ENCODE measurements around the gene CAB39L. TPM values are rescaled to one million over a fixed set of nuclear protein-coding genes. Genes with fewer than 3 reads are reported as not detected.
A peak's percentile ranks its signal among the peaks of the same experiment; 100 is the strongest.

CAB39L gene
- total and polyA plus RNA-seq, 9 of the 15 experiments (the other 6 are each of a cell fraction or from before 2014, with no cell fraction given), result 1.1 to 4.2 (median 2.6) TPM

DNA sequence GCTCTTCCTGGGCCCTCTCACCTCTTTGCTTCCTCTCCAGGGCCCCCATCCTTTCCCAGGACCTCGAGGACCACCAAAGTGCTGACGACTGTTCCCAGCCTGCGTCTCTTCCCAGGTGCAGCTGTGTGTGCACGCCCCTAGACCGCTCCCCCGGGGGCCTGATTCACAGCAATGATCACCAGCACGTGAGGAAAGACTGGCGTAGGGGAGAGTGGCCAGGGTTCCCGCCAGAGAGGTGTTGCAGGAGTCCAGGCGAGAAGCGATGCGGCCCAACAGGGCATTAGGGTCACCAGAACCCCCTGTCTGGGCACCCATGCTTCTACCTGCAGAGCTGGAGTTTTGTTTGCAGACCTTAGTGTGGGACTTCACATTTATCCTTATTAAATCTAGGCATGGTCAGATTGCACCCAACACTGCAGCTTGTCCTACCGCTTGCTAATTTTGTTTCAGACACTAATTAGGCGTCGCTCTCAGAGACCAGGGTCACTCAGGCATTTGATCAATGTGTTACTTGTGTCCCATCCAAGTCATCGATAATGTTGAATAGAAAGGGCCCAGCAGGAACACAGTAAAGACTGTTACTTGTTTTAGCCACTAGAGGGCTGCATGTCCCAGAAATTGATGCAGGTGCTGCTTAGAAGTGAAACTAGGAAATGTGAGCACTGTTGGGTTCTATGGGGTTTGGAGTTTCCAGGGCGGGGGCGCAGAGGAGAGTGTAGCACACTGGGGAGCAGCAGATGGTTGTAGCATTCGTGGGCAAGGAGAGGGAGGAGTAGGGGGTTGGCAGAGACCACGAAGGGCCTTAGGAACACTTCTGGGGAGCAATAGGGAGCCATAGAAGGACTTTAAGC, 142.9 kb downstream of the CAB39L start:
- no peaks in the 10 kb centered on the region for H4K20me1 ChIP-seq (replicated peaks; ENCODE audit: control insufficient read depth, insufficient read depth, low read length)
- peak; percentile 87 for FAIRE-seq
- ChIA-PET CTCF (ENCODE audit: low intra/inter-chr PET ratio) (interaction anchor here (0.6 to 2.8 kb wide), 3 partner anchors 136 to 306 kb away, joined by 3 to 17 read pairs (median 11); no protein-coding TSS in a partner anchor), POLR2A (interaction anchor here (0.9 kb wide), 1 partner anchor 9 kb away, joined by 3 read pairs; no protein-coding TSS in a partner anchor)
- peak overlapping the region in 1 of 2 experiments; percentile 19; a peak in 1 of 4 replicates for H3K9ac ChIP-seq (ENCODE audit: insufficient read depth in 1 of 2, low read depth in 2 of 2, low read length in 2 of 2)
- peak overlapping the region; percentile 95 for H2AFZ ChIP-seq (ENCODE audit: low read depth, low read length)
- BruUV-seq (replicated peaks), result no TSS peak
- in situ Hi-C loops (cut with MboI) (loop anchor here (10.0 kb wide), 1 partner anchor 134 kb away; no protein-coding TSS in a partner anchor), intact Hi-C loops (cut with micrococcal nuclease) (loop anchor here (1.0 to 5.0 kb wide), 4 partner anchors 121 to 306 kb away; no protein-coding TSS in a partner anchor)
- H3K9me3 ChIP-seq (replicated peaks; ENCODE audit: control insufficient read depth, insufficient read depth, low read depth, low read length), result no peaks in the 10 kb centered on the region
- DNase-seq (ENCODE audit: extremely low read depth in 1 of 4, low spot score in 3 of 4), result peak; percentile 69 to 77 (median 70)
- H3K36me3 ChIP-seq (ENCODE audit: control insufficient read depth, insufficient read depth, low read length), result no peaks in the 10 kb centered on the region
- peak; percentile 93 for ATAC-seq
- WGBS (ENCODE audit: insufficient coverage, low coverage, missing lambda C conversion rate), result 15% methylated on average over 16 of the region's 20 CpGs
- H3K27ac ChIP-seq (ENCODE audit: extremely low read depth, low read depth, low read length), result no peak overlapping the region
- H3K4me1 ChIP-seq (replicated peaks in 1 of 2; ENCODE audit: control insufficient read depth in 2 of 2, insufficient read depth in 2 of 2, low read length in 2 of 2), result peaks cover 2 to 4% of the 10 kb centered on the region in 2 experiments; a peak in 3 of 5 replicates
- no peaks in the 10 kb centered on the region for H3K9me1 ChIP-seq (ENCODE audit: control insufficient read depth, insufficient read depth, low read length)
- no peaks in the 10 kb centered on the region for H3K79me2 ChIP-seq (ENCODE audit: control insufficient read depth, insufficient read depth, low read length)
- H3K4me3 ChIP-seq, result no peak overlapping the region
- H3K4me2 ChIP-seq (ENCODE audit: insufficient read depth, low read length), result peak overlapping the region; percentile 61
- no peaks in the 10 kb centered on the region for H3K27me3 ChIP-seq (ENCODE audit: control insufficient read depth in 2 of 2, insufficient read depth in 2 of 2, low read length in 2 of 2)
- TF ChIP-seq ELF1 (tag; IDR thresholded peaks at IDR 0.05) (peak; percentile 33; the same call in 1 of the 2 replicates), SIRT6 (IDR thresholded peaks at IDR 0.05; ENCODE audit: low read depth, low read length) (no peak), PTBP1 (IDR thresholded peaks at IDR 0.05; ENCODE audit: low read depth, low read length) (no peak), HMGXB4 (CRISPR knock-in tag; IDR thresholded peaks at IDR 0.05) (no peak), KLF13 (tag; IDR thresholded peaks at IDR 0.05; ENCODE audit: borderline replicate concordance, low read depth) (no peak), NFIX (CRISPR knock-in tag; IDR thresholded peaks at IDR 0.05; ENCODE audit: low read depth) (no peak), STAG1 (CRISPR knock-in tag; IDR thresholded peaks at IDR 0.05; ENCODE audit: borderline replicate concordance) (peak; percentile 54; the same call in 1 of the 2 replicates), DMBX1 (CRISPR knock-in tag; IDR thresholded peaks at IDR 0.05; ENCODE audit: borderline replicate concordance) (no peak), CC2D1A (IDR thresholded peaks at IDR 0.05) (peak; percentile 72; the same call in 1 of the 2 replicates), REST (IDR thresholded peaks at IDR 0.05; ENCODE audit: borderline replicate concordance) (peak; percentile 85), REST (CRISPR knock-in tag; IDR thresholded peaks at IDR 0.05; ENCODE audit: low read depth) (no peak)

Measured in K562 (cell line).